H1 (cell line): ENCODE results near the gene MAP2K5. TPM values are rescaled to one million over a fixed set of nuclear protein-coding genes. Genes with fewer than 3 reads are reported as not detected.

ENCODE experiments used
- CTCF ChIA-PET: fragments of 300-600 bp; sonication (Branson Sonifier 250); formaldehyde crosslinking; loops from one replicate; lab custom pipeline; 2021; ENCODE audit not compliant: partially characterized antibody; lab: Charles Lee
- POLR2A ChIA-PET: fragments of 300-600 bp; sonication (Branson Sonifier 250); formaldehyde crosslinking; loops from one replicate; lab custom pipeline; 2021; ENCODE audit warnings: inconsistent platforms; ENCODE audit not compliant: partially characterized antibody; lab: Charles Lee
- DNase-seq, 2 experiments: peaks; one replicate each; pipeline versions ENCODE4 v3.0.0 to v3.0.0-alpha.2; 2010 to 2022; ENCODE audit warnings: low spot score in 2 of 2, low read depth in 1 of 2, mixed read lengths in 1 of 2
- FAIRE-seq: peaks from 2 replicates; lab custom pipeline; 2011; peaks lifted over from hg19 to GRCh38; lab: Jason Lieb, UNC
- H2AFZ ChIP-seq: 2 replicates; pipeline ENCODE4 v1.8.1; 2012; ENCODE audit warnings: low read length, inconsistent platforms
- H2AK5ac ChIP-seq: 2 replicates; pipeline ENCODE4 v1.6.1; 2013; ENCODE audit warnings: low read depth, low read length
- H2BK120ac ChIP-seq: replicated peaks from 2 replicates; pipeline ENCODE3; 2013; ENCODE audit warnings: low read depth, low read length, inconsistent platforms
- H2BK12ac ChIP-seq: 2 replicates; pipeline ENCODE4 v1.6.1; 2013; ENCODE audit warnings: low read depth, low read length
- H2BK15ac ChIP-seq: 2 replicates; pipeline ENCODE4 v1.6.1; 2013; ENCODE audit warnings: low read length
- H2BK20ac ChIP-seq: 2 replicates; pipeline ENCODE4 v1.6.1; 2013; ENCODE audit warnings: low read length
- H2BK5ac ChIP-seq: 2 replicates; pipeline ENCODE4 v1.6.1; 2013; ENCODE audit warnings: low read depth, low read length
- H3K14ac ChIP-seq: 2 replicates; pipeline ENCODE4 v1.6.1; 2013; ENCODE audit warnings: inconsistent platforms; ENCODE audit not compliant: insufficient read length
- H3K18ac ChIP-seq: 2 replicates; pipeline ENCODE4 v1.6.1; 2013; ENCODE audit warnings: low read length; ENCODE audit errors: extremely low read depth
- H3K23ac ChIP-seq: 2 replicates; pipeline ENCODE4 v1.6.1; 2013; ENCODE audit warnings: inconsistent platforms; ENCODE audit not compliant: insufficient read length
- H3K23me2 ChIP-seq: 2 replicates; pipeline ENCODE4 v1.6.1; 2013; ENCODE audit warnings: low read depth, low read length
- H3K27ac ChIP-seq: 2 replicates; pipeline ENCODE4 v1.6.1; 2011; ENCODE audit warnings: low read depth, low read length, inconsistent platforms
- H3K27me3 ChIP-seq, 4 experiments: replicated peaks in 1 of 4; 1 replicate in 1 of 4; 2 replicates in 3 of 4; pipeline versions ENCODE4 v1.6.1 to v1.8.1; 2011 to 2013; ENCODE audit warnings: low read length in 3 of 4, mild to moderate bottlenecking in 3 of 4, inconsistent platforms in 2 of 4, mixed read lengths in 2 of 4, moderate library complexity in 1 of 4; ENCODE audit not compliant: control insufficient read depth in 3 of 4, insufficient read depth in 3 of 4; ENCODE audit errors: extremely low read depth in 1 of 4
- H3K36me3 ChIP-seq, 4 experiments: 2 replicates each; pipeline versions ENCODE4 v1.6.1 to v1.8.1; 2011 to 2013; ENCODE audit warnings: mild to moderate bottlenecking in 4 of 4, low read length in 3 of 4, moderate library complexity in 2 of 4, control low read depth in 1 of 4, inconsistent platforms in 1 of 4; ENCODE audit not compliant: insufficient read depth in 4 of 4, control insufficient read depth in 2 of 4
- H3K4ac ChIP-seq: replicated peaks from 2 replicates; pipeline ENCODE3; 2013; ENCODE audit warnings: low read length, low read depth, mixed read lengths, inconsistent platforms; ENCODE audit not compliant: insufficient read length
- H3K4me1 ChIP-seq, 4 experiments: replicated peaks in 1 of 4; 1 replicate in 1 of 4; 2 replicates in 3 of 4; pipeline versions ENCODE4 v1.6.1 to v1.8.1; 2011 to 2013; ENCODE audit warnings: low read length in 3 of 4, inconsistent platforms in 2 of 4, mixed read lengths in 1 of 4; ENCODE audit not compliant: insufficient read depth in 4 of 4, control insufficient read depth in 3 of 4
- H3K4me2 ChIP-seq, 2 experiments: 2 replicates each; pipeline versions ENCODE4 v1.6.1 to v1.8.1; 2011 to 2013; ENCODE audit warnings: low read depth in 2 of 2, low read length in 2 of 2, control low read depth in 1 of 2, inconsistent platforms in 1 of 2, mild to moderate bottlenecking in 1 of 2; ENCODE audit not compliant: insufficient read depth in 1 of 2
- H3K4me3 ChIP-seq, 4 experiments: fragments of 200-600, 300-600 bp in 1 of 4; sonication (generic), shearing (Covaris generic), sonication (Bioruptor Twin) in 1 of 4; 2 replicates each; pipeline versions ENCODE4 v1.5.1 to v1.8.1; 2011 to 2016; ENCODE audit warnings: low read length in 4 of 4, low read depth in 3 of 4, control low read depth in 2 of 4, inconsistent platforms in 2 of 4, mild to moderate bottlenecking in 2 of 4, mixed read lengths in 1 of 4, moderate library complexity in 1 of 4; ENCODE audit not compliant: insufficient read depth in 2 of 4; ENCODE audit errors: extremely low read depth in 1 of 4
- H3K56ac ChIP-seq: replicated peaks from 2 replicates; pipeline ENCODE3; 2013; ENCODE audit warnings: low read depth, mild to moderate bottlenecking, mixed read lengths, low read length, inconsistent platforms; ENCODE audit not compliant: insufficient read length
- H3K79me1 ChIP-seq: 2 replicates; pipeline ENCODE4 v1.6.1; 2013; ENCODE audit warnings: low read depth, low read length, control low read depth
- H3K79me2 ChIP-seq, 2 experiments: 2 replicates each; pipeline versions ENCODE4 v1.6.1 to v1.8.1; 2012 to 2013; ENCODE audit warnings: low read length in 2 of 2, mild to moderate bottlenecking in 2 of 2, inconsistent platforms in 1 of 2; ENCODE audit not compliant: insufficient read depth in 2 of 2, control insufficient read depth in 1 of 2
- H3K9ac ChIP-seq, 4 experiments: replicated peaks in 1 of 4; 1 replicate in 1 of 4; 2 replicates in 3 of 4; pipeline versions ENCODE4 v1.6.1 to v1.8.1; 2011 to 2013; ENCODE audit warnings: low read depth in 3 of 4, low read length in 3 of 4, control low read depth in 2 of 4, mild to moderate bottlenecking in 2 of 4, moderate library complexity in 2 of 4, inconsistent platforms in 1 of 4; ENCODE audit errors: extremely low read depth in 1 of 4
- H3K9me3 ChIP-seq, 2 experiments: 2 replicates each; pipeline versions ENCODE4 v1.6.1 to v1.8.1; 2012 to 2013; ENCODE audit warnings: mild to moderate bottlenecking in 2 of 2, moderate library complexity in 2 of 2, control low read depth in 1 of 2, inconsistent platforms in 1 of 2, low read depth in 1 of 2, low read length in 1 of 2, mixed read lengths in 1 of 2; ENCODE audit not compliant: insufficient read depth in 2 of 2
- H4K20me1 ChIP-seq, 2 experiments: replicated peaks in 1 of 2; 2 replicates each; pipeline versions ENCODE3 to v1.8.1; 2011 to 2013; ENCODE audit warnings: inconsistent platforms in 2 of 2, low read length in 2 of 2, mild to moderate bottlenecking in 1 of 2; ENCODE audit not compliant: insufficient read depth in 2 of 2, control insufficient read depth in 1 of 2
- H4K5ac ChIP-seq: 2 replicates; pipeline ENCODE4 v1.6.1; 2013; ENCODE audit warnings: low read length, low read depth, mixed read lengths, inconsistent platforms; ENCODE audit not compliant: insufficient read length
- H4K8ac ChIP-seq: 2 replicates; pipeline ENCODE4 v1.8.0; 2013; ENCODE audit warnings: mild to moderate bottlenecking, moderate library complexity, low read length, inconsistent platforms; ENCODE audit not compliant: insufficient read depth; ENCODE audit errors: extremely low read depth
- H4K91ac ChIP-seq: replicated peaks from 2 replicates; pipeline ENCODE3; 2013; ENCODE audit warnings: low read length, mixed read lengths, inconsistent platforms; ENCODE audit not compliant: insufficient read length
- ATF3 ChIP-seq: IDR thresholded peaks from 2 replicates; pipeline ENCODE4 v1.6.1; 2011; ENCODE audit warnings: low read depth, mild to moderate bottlenecking, low read length; ENCODE audit not compliant: insufficient read depth
- BACH1 ChIP-seq: IDR thresholded peaks from 2 replicates; pipeline ENCODE4 v1.6.1; 2012; ENCODE audit warnings: low read length, improper control_type of control experiment
- CHD1 ChIP-seq: IDR thresholded peaks from 2 replicates; pipeline ENCODE4 v1.6.1; 2012; ENCODE audit warnings: low read depth, low read length, improper control_type of control experiment
- FOSL1 ChIP-seq: IDR thresholded peaks from 2 replicates; pipeline ENCODE4 v1.6.1; 2011; ENCODE audit warnings: mild to moderate bottlenecking, low read depth, low read length, moderate library complexity; ENCODE audit not compliant: insufficient read depth
- MAX ChIP-seq: IDR thresholded peaks from 2 replicates; pipeline ENCODE4 v1.6.1; 2012; ENCODE audit warnings: inconsistent platforms
- POLR2AphosphoS5 ChIP-seq: IDR thresholded peaks from 2 replicates; pipeline ENCODE4 v1.6.1; 2011; ENCODE audit warnings: low read depth, low read length
- POU5F1 ChIP-seq: IDR thresholded peaks from 2 replicates; pipeline ENCODE4 v1.6.1; 2011; ENCODE audit warnings: low read depth, mild to moderate bottlenecking, low read length, moderate library complexity
- RFX5 ChIP-seq: IDR thresholded peaks from 2 replicates; pipeline ENCODE4 v1.6.1; 2011; ENCODE audit warnings: low read depth, low read length, improper control_type of control experiment, borderline replicate concordance
- SIN3A ChIP-seq, 2 experiments: IDR thresholded peaks in 1 of 2; conservative IDR thresholded peaks in 1 of 2; 2 replicates each; pipeline ENCODE4 v1.6.1; 2011 to 2012; ENCODE audit warnings: low read length in 2 of 2, improper control_type of control experiment in 1 of 2, low read depth in 1 of 2, mild to moderate bottlenecking in 1 of 2
- SIRT6 ChIP-seq: IDR thresholded peaks from one replicate; pipeline ENCODE4 v1.7.1; 2012; ENCODE audit warnings: low read length, inconsistent platforms
- TEAD4 ChIP-seq: IDR thresholded peaks from 2 replicates; pipeline ENCODE4 v1.6.1; 2012; ENCODE audit warnings: low read depth, low read length, inconsistent platforms, mixed read lengths
- USF2 ChIP-seq: IDR thresholded peaks from 2 replicates; pipeline ENCODE4 v1.6.1; 2011; ENCODE audit warnings: low read length, improper control_type of control experiment
- ZNF274 ChIP-seq: IDR thresholded peaks from 2 replicates; pipeline ENCODE4 v1.7.0; 2012; ENCODE audit warnings: low read length, borderline replicate concordance; ENCODE audit errors: extremely low read depth
- polyA plus RNA-seq, 7 experiments: library from polyadenylated mRNA; depleted of rRNA in 3 of 7; stranded (reverse) in 5 of 7; unstranded in 2 of 7; fragments of >200 nt in 5 of 7; fragments of 200-250 nt in 2 of 7; gene quantifications; 1 replicate in 5 of 7; 2 replicates in 1 of 7; 4 replicates in 1 of 7; pipeline versions ENCODE4 v1.2.1 to v1.2.3, GENCODE V29; 2011 to 2013; ENCODE audit warnings: missing spikeins in 2 of 7, mixed read lengths in 2 of 7
- total RNA-seq: library from RNA; stranded (reverse); fragmentation: NEBNext Ultra II Directional; extraction: Animal tissue kit (Norgen Biotek cat#: 25700); gene quantifications from 2 replicates; pipeline ENCODE4 v1.2.1, GENCODE V29; 2021

The MAP2K5 gene
- total and polyA plus RNA-seq, 2 of the 8 experiments (the other 6 are each of a cell fraction or from before 2014, with no cell fraction given), result 4.4 to 15.8 TPM

- Histone ChIP-seq H3K14ac (no peak overlapping the region), H3K4me2 (no peak overlapping the region), H2BK120ac (no peak overlapping the region), H3K18ac (no peak overlapping the region), H3K9ac (no peak overlapping the region), H3K4ac (no peak overlapping the region), H2AK5ac (no peak overlapping the region), H3K23me2 (no peaks in the 10 kb centered on the region), H3K56ac (no peak overlapping the region), H2BK5ac (no peak overlapping the region), H3K27me3 (no peaks in the 10 kb centered on the region), H3K36me3 (no peaks in the 10 kb centered on the region), H4K8ac (no peak overlapping the region), H2BK12ac (no peak overlapping the region), H3K9me3 (no peaks in the 10 kb centered on the region), H4K91ac (no peak overlapping the region), H4K20me1 (no peaks in the 10 kb centered on the region), H3K4me1 (peaks cover 3 to 15% (median 11%) of the 10 kb centered on the region in 4 experiments; a peak in 5 of 7 replicates), H3K4me3 (no peak overlapping the region), H3K79me1 (no peaks in the 10 kb centered on the region; the same call in 1 of the 2 replicates), H3K27ac (no peak overlapping the region), H2BK20ac (no peak overlapping the region), H4K5ac (no peak overlapping the region), H2BK15ac (no peak overlapping the region), H2AFZ (no peak overlapping the region), H3K23ac (no peak overlapping the region), H3K79me2 (no peaks in the 10 kb centered on the region)
- ChIA-PET POLR2A (no interaction called here), CTCF (interaction anchor here (0.6 to 1.0 kb wide), 4 partner anchors 11 to 109 kb away, joined by 3 read pairs; no protein-coding TSS in a partner anchor)
- FAIRE-seq (no peak), DNase-seq (no peak)
- TF ChIP-seq BACH1 (no peak), MAX (no peak), TEAD4 (no peak), FOSL1 (no peak), SIN3A (conservative IDR thresholded peaks at IDR 0.05 in 1 of 2, IDR thresholded peaks at IDR 0.05 in 1 of 2; ENCODE audit: low read depth in 1 of 2, low read length in 2 of 2) (no peak), POU5F1 (no peak), POLR2AphosphoS5 (no peak), USF2 (no peak), ATF3 (no peak), SIRT6 (no peak), CHD1 (no peak), ZNF274 (no peak), RFX5 (no peak)
Observed at GRCh38 chr15:67732164-67732563, 189.7 kb downstream of the MAP2K5 start.
